Bronchial epithelial cell (primary cell): ENCODE results near the gene ANO6. TPM values are rescaled to one million over a fixed set of nuclear protein-coding genes. Genes with fewer than 3 reads are reported as not detected.

Experiments used
- DNase-seq: peaks from one replicate; pipeline ENCODE4 v3.0.0-alpha.2; 2010; ENCODE audit warnings: low read depth
- FAIRE-seq: peaks from 2 replicates; lab custom pipeline; 2011; peaks lifted over from hg19 to GRCh38; lab: Jason Lieb, UNC
- H3K27me3 ChIP-seq: 2 replicates; pipeline ENCODE4 v1.5.1; 2011; ENCODE audit warnings: low read length; ENCODE audit not compliant: control insufficient read depth, insufficient read depth
- H3K36me3 ChIP-seq: 2 replicates; pipeline ENCODE4 v1.5.1; 2011; ENCODE audit warnings: low read length; ENCODE audit not compliant: control insufficient read depth, insufficient read depth
- H3K4me3 ChIP-seq: 2 replicates; pipeline ENCODE4 v1.5.1; 2011; ENCODE audit warnings: mild to moderate bottlenecking, low read depth, low read length, control low read depth
- total RNA-seq: library from RNA; depleted of rRNA; stranded (reverse); fragments of >200 nt; gene quantifications from 2 replicates; pipeline ENCODE4 v1.2.1, GENCODE V29; 2014
- TF ChIP-seq, protein P1 (sequence below): IDR thresholded peaks from 2 replicates; pipeline ENCODE4 v1.5.1; 2011; ENCODE audit warnings: mild to moderate bottlenecking, moderate library complexity, low read length, control low read depth, inconsistent platforms; ENCODE audit not compliant: insufficient read depth, severe bottlenecking

The ANO6 gene
- total RNA-seq, 1 donor from 2014 or later, result 23.2 TPM

DNA sequence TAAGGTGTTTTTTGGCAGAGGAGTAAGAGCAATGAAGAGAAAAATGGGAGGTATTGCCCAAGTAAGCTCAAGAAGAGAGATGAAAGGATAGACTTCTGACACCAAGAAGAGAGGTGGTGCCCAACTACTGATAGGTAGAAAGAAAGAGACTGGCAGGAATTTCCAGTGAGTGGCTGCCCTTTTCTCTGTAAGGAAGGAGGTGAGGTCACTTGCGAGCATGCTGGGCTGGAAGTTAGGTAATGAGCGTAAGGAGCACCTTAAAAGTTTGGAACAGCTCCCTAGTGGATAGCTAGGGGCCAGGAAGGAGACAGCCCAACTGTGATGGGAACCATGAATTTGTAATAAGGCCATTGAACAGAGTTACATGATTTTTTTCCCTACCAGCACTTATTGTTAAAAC is 127.0 kb downstream of the ANO6 start:
- Histone ChIP-seq H3K4me3 (no peak overlapping the region), H3K36me3 (peaks cover 2% of the 10 kb centered on the region), H3K27me3 (no peaks in the 10 kb centered on the region)
- DNase-seq (no peak), FAIRE-seq (no peak)
- TF ChIP-seq, protein P1, sequence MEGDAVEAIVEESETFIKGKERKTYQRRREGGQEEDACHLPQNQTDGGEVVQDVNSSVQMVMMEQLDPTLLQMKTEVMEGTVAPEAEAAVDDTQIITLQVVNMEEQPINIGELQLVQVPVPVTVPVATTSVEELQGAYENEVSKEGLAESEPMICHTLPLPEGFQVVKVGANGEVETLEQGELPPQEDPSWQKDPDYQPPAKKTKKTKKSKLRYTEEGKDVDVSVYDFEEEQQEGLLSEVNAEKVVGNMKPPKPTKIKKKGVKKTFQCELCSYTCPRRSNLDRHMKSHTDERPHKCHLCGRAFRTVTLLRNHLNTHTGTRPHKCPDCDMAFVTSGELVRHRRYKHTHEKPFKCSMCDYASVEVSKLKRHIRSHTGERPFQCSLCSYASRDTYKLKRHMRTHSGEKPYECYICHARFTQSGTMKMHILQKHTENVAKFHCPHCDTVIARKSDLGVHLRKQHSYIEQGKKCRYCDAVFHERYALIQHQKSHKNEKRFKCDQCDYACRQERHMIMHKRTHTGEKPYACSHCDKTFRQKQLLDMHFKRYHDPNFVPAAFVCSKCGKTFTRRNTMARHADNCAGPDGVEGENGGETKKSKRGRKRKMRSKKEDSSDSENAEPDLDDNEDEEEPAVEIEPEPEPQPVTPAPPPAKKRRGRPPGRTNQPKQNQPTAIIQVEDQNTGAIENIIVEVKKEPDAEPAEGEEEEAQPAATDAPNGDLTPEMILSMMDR, result no peak

DNA sequence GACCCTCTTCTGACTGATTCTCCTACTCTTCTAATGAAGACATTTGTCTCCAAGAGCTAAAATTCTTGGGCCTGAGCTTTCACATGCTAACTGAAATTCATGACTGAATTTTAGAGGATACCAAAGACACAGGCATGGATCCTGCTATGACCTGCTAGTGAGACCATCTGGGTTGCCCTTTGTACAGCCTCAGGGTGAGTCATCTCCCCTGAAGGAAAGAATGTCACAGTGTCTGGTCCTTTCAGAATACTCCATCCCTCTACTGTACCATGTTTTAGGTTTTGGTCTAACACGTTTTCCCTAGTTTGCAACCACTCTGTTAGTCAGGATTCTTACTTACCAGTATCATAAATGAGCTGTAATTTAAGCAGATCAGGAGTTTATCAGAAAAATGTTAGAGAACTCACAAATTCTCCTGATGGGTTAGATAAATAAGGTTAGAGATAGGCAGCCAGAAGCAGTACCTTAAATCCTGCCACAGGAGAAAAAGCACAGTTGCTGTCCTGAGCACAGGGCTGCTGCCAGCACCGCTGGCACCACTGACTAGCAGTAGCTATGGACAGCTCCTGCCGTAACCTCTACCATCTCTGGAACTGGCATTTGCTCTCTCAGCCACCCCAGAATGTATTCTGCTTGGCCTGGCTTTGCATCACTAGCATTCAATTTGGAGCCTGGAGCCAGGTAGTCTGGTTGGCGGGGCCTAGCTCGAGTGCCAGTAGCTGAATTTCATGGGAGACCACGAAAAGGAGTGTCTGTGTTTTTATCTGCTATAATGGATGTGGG is 127.6 kb downstream of the ANO6 start:
- DNase-seq, result peak; percentile 35
- H3K27me3 ChIP-seq, result no peaks in the 10 kb centered on the region
- FAIRE-seq, result no peak
- no peak overlapping the region for H3K4me3 ChIP-seq
- peaks cover 2% of the 10 kb centered on the region for H3K36me3 ChIP-seq
- TF ChIP-seq, protein P1, result no peak

DNA sequence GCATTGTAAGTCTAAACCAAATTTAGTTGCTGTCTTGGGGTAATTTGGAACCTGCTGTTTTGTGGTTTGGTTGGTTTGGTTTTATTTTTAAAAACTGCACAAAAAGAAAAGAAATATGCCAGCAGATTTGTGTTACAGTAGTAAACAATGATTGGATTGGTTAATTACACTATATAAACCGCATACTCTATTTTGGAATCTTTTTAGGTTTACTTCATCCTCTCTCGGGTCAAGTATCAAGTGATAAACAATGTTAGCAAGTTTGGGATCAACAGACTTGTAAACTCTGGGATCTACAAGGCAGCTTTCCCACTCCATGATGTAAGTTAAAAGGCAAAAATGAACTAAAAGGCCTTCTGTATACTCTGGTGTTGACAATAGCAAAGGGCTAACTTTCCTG is 132.4 kb downstream of the ANO6 start:
- peaks cover 9% of the 10 kb centered on the region for H3K36me3 ChIP-seq
- no peak for FAIRE-seq

DNA sequence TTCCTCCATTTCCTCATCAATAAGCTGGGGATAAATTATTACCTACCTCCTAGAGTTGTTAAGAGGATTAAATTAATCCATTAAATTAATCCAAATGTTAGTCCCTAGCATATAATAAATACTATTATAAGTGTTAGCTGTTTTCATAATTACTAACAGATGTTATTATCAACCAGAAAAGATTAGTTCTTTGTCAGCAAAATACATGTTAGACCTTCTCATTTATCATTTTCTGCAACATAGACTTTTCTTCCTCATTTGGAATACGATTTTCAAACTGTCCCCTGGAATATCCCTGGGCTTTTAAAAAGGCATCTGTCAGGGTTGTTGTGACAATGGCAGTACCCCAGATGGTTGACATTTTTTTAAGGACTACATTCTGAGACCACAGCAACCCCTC is 133.1 kb downstream of the ANO6 start:
- H3K36me3 ChIP-seq, result peaks cover 9% of the 10 kb centered on the region
- DNase-seq (no peak), FAIRE-seq (no peak)
- no peaks in the 10 kb centered on the region for H3K27me3 ChIP-seq
- TF ChIP-seq, protein P1, result no peak
- H3K4me3 ChIP-seq, result no peak overlapping the region

More for the DNA sequence above, 132.4 kb downstream of the ANO6 start:
- no peak for DNase-seq
- TF ChIP-seq, protein P1, result no peak
- Histone ChIP-seq H3K27me3 (no peaks in the 10 kb centered on the region), H3K4me3 (no peak overlapping the region)

DNA sequence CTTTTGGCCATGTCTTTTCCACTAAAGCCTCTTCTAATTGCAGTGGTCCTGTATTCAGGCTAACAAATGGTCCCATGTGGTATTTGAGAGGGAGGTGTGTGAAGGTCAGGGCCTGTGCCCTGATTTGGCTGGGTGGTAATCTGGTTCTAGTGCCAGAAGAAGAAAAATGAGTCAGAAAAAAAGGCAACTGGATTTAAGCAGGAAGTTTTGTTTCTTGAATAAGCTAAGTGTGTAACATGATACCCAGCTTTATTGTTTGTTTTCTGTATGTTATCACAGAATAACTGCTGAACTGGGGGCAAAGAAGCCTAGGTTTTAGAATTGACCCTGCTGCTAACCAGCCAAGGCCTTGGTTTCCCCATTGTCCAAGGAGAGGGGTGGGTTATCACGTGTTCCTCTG is 134.0 kb downstream of the ANO6 start:
- DNase-seq, result peak; percentile 31
- peaks cover 9% of the 10 kb centered on the region for H3K36me3 ChIP-seq
- no peak overlapping the region for H3K4me3 ChIP-seq
- peak; percentile 55 for FAIRE-seq
- no peaks in the 10 kb centered on the region for H3K27me3 ChIP-seq
- TF ChIP-seq, protein P1, result no peak
